Smooth muscle cell of trachea (primary cell): ENCODE measurements around the gene IGSF1. TPM values are rescaled to one million over a fixed set of nuclear protein-coding genes. Genes with fewer than 3 reads are reported as not detected.

ENCODE experiments used
- total RNA-seq: library from RNA; depleted of rRNA; stranded (reverse); fragments of >200 nt; gene quantifications from 2 replicates; pipeline ENCODE4 v1.2.1, GENCODE V29; 2014

Gene IGSF1
- not detected in 2 replicates for total RNA-seq

GRCh38 chrX:131288738-131289511, at the start of gene IGSF1:
IGSF1 (minus strand) TSS chrX:131289306; CDS start chrX:131286674, 2,632 bp downstream.

Other genes with a start within 250 kb of the IGSF1 start
- not detected in 2 replicates for gene ARHGAP36, start 231.0 kb downstream of the IGSF1 start, total RNA-seq